Transverse colon (tissue), 4 donors: Measurements from ENCODE around the gene DLL4.
"Not testable (repeated sequence)": the region's sequence is repeated elsewhere in the genome, so short reads cannot be mapped to it uniquely, and the experiment has no call there.

Experiments used
- CTCF ChIP-seq, 5 experiments: fragments of 200-600 bp in 3 of 5; fragments of 450-650 bp in 2 of 5; sonication (generic) in 3 of 5; IDR thresholded peaks; 1 replicate in 2 of 5; 2 replicates in 3 of 5; pipeline ENCODE4 v1.5.1; 2016 to 2017; ENCODE audit warnings: antibody characterized with exemption in 5 of 5, inconsistent platforms in 3 of 5, mild to moderate bottlenecking in 2 of 5, moderate library complexity in 1 of 5
- EP300 ChIP-seq: sonication (generic); formaldehyde crosslinking; IDR thresholded peaks from one replicate; pipeline ENCODE4 v1.6.1; 2017; ENCODE audit warnings: antibody characterized with exemption, low read depth
- POLR2A ChIP-seq: fragments of 450-650 bp; IDR thresholded peaks from one replicate; pipeline ENCODE4 v1.6.1; 2016; ENCODE audit warnings: antibody characterized with exemption, mild to moderate bottlenecking, moderate library complexity
- POLR2AphosphoS5 ChIP-seq, 3 donors: sonication (generic); formaldehyde crosslinking; IDR thresholded peaks; one replicate each; pipeline ENCODE4 v1.6.1; 2016; ENCODE audit warnings: antibody characterized with exemption in 3 of 3

GRCh38 chr15:40962317-40962716 lies 33.2 kb downstream of the DLL4 start:
- TF ChIP-seq CTCF (IDR thresholded peaks at IDR 0.05); EP300; POLR2AphosphoS5 (IDR thresholded peaks at IDR 0.05); POLR2A: not testable (repeated sequence)
